CD8-positive, alpha-beta memory T cell (primary cell): ENCODE data around the gene THBS2. TPM values are rescaled to one million over a fixed set of nuclear protein-coding genes. Genes with fewer than 3 reads are reported as not detected.
A peak's percentile ranks its signal among the peaks of the same experiment; 100 is the strongest.
"Not testable (repeated sequence)": the region's sequence is repeated elsewhere in the genome, so short reads cannot be mapped to it uniquely, and the experiment has no call there.

Experiments used
- CTCF ChIA-PET: fragments of 350-600 bp; sonication (Branson Sonifier 250); formaldehyde crosslinking; loops from one replicate; lab custom pipeline; 2021; ENCODE audit warnings: antibody characterized with exemption; lab: Charles Lee
- POLR2A ChIA-PET: fragments of 350-600 bp; sonication (Branson Sonifier 250); formaldehyde crosslinking; loops from one replicate; lab custom pipeline; 2021; ENCODE audit warnings: antibody characterized with exemption; lab: Charles Lee
- DNase-seq, 5 donors: peaks; one replicate each; pipeline versions ENCODE4 v3.0.0 to v3.0.0-alpha.2; 2020 to 2022; ENCODE audit warnings: mixed read lengths in 1 of 5
- H3K27ac ChIP-seq: one replicate; pipeline ENCODE4 v1.7.0; 2013; ENCODE audit warnings: low read depth, mild to moderate bottlenecking, low read length, moderate library complexity
- H3K27me3 ChIP-seq: 2 replicates; pipeline ENCODE4 v1.7.0; 2013; ENCODE audit warnings: low read length, mild to moderate bottlenecking; ENCODE audit not compliant: insufficient read depth, poor library complexity, severe bottlenecking
- H3K36me3 ChIP-seq: 2 replicates; pipeline ENCODE4 v1.7.0; 2013; ENCODE audit warnings: mild to moderate bottlenecking, low read length, moderate library complexity; ENCODE audit not compliant: insufficient read depth
- H3K4me1 ChIP-seq: 2 replicates; pipeline ENCODE4 v1.7.0; 2013; ENCODE audit warnings: mild to moderate bottlenecking, low read length, moderate library complexity; ENCODE audit not compliant: insufficient read depth
- H3K4me3 ChIP-seq: 2 replicates; pipeline ENCODE4 v1.7.0; 2013; ENCODE audit warnings: mild to moderate bottlenecking, low read length
- H3K9me3 ChIP-seq: 2 replicates; pipeline ENCODE4 v1.7.0; 2013; ENCODE audit warnings: mild to moderate bottlenecking, low read length
- H3K27ac Mint-ChIP-seq, 8 donors: one replicate each; pipeline ENCODE4 v1.8.0; 2020 to 2021; ENCODE audit warnings: mixed read lengths in 8 of 8, mild to moderate bottlenecking in 6 of 8, inconsistent platforms in 3 of 8, moderate library complexity in 3 of 8
- H3K27me3 Mint-ChIP-seq, 2 donors: one replicate each; pipeline ENCODE4 v1.8.0; 2020 to 2021; ENCODE audit warnings: mixed read lengths in 2 of 2, mild to moderate bottlenecking in 1 of 2, moderate library complexity in 1 of 2
- H3K36me3 Mint-ChIP-seq, 3 donors: one replicate each; pipeline ENCODE4 v1.8.0; 2020 to 2021; ENCODE audit warnings: mixed read lengths in 3 of 3, inconsistent platforms in 1 of 3, mild to moderate bottlenecking in 1 of 3
- H3K4me1 Mint-ChIP-seq, 3 donors: one replicate each; pipeline ENCODE4 v1.8.0; 2020 to 2021; ENCODE audit warnings: mixed read lengths in 3 of 3, inconsistent platforms in 1 of 3, mild to moderate bottlenecking in 1 of 3
- H3K4me3 Mint-ChIP-seq, 7 donors: one replicate each; pipeline ENCODE4 v1.8.0; 2020 to 2021; ENCODE audit warnings: mixed read lengths in 7 of 7, mild to moderate bottlenecking in 6 of 7, moderate library complexity in 4 of 7, inconsistent platforms in 2 of 7
- H3K9me3 Mint-ChIP-seq, 5 donors: one replicate each; pipeline ENCODE4 v1.8.0; 2020 to 2022; ENCODE audit warnings: mixed read lengths in 5 of 5, mild to moderate bottlenecking in 3 of 5, moderate library complexity in 2 of 5, inconsistent platforms in 1 of 5
- polyA plus RNA-seq: library from polyadenylated mRNA; unstranded; fragments of 300-500 nt; fragmentation: Illumina TruSeq; gene quantifications from one replicate; pipeline ENCODE4 v1.2.3, GENCODE V29; 2021
- total RNA-seq, 2 experiments: library from RNA; stranded (reverse); gene quantifications; one replicate each; pipeline ENCODE4 v1.2.3, GENCODE V29; 2021

THBS2 gene
- total and polyA plus RNA-seq, 3 experiments from 2014 or later = 0.03 TPM; not detected in 2

DNA sequence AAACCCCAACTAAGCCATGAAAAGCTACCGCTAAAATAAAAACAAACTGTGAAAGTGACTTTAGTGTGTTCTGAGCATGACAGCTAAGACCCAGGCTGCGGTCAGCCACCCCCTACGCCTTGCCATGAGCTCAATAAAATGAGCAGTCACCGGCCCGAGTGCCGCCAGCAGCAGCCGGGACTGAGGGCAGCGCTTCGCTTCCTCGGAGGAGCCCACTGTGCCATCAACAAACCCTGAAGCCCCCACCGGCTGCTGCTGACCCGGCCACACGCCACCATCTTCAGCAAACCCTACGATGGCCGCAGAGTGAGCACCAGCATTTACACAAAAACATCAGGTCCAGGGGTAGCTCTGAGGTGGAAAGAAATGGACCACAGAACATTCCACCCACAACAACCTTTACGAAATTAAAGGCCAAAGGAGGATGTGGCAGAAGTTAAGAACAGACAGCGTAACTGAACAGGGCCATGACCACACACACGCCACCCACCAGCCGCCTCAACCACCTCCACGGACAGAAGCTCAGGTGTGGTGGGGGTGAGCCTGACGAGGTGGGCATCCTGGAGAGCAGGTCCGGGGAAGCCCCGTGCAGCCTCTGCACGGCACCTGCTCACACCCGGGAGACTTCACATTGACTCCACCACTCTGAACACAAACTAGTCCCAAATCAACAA, 67.0 kb downstream of the THBS2 start:
- POLR2A ChIA-PET = no interaction called here
- H3K9me3 ChIP-seq = no peaks in the 10 kb centered on the region
- peaks cover 0 to 6% (median 2%) of the 10 kb centered on the region in 3 donors for H3K4me1 Mint-ChIP-seq
- H3K27me3 ChIP-seq = no peaks in the 10 kb centered on the region
- peaks cover 0 to 15% of the 10 kb centered on the region in 2 donors for H3K27me3 Mint-ChIP-seq
- peak in 1 of 5 donors; percentile 21 for DNase-seq
- no peaks in the 10 kb centered on the region for H3K36me3 ChIP-seq
- no peaks in the 10 kb centered on the region for H3K36me3 Mint-ChIP-seq
- no peak overlapping the region for H3K27ac Mint-ChIP-seq
- no peak overlapping the region for H3K4me3 ChIP-seq
- CTCF ChIA-PET = no interaction called here
- H3K9me3 Mint-ChIP-seq = no peaks in the 10 kb centered on the region
- H3K27ac ChIP-seq = no peak overlapping the region
- H3K4me3 Mint-ChIP-seq = no peak overlapping the region
- H3K4me1 ChIP-seq = no peaks in the 10 kb centered on the region

DNA sequence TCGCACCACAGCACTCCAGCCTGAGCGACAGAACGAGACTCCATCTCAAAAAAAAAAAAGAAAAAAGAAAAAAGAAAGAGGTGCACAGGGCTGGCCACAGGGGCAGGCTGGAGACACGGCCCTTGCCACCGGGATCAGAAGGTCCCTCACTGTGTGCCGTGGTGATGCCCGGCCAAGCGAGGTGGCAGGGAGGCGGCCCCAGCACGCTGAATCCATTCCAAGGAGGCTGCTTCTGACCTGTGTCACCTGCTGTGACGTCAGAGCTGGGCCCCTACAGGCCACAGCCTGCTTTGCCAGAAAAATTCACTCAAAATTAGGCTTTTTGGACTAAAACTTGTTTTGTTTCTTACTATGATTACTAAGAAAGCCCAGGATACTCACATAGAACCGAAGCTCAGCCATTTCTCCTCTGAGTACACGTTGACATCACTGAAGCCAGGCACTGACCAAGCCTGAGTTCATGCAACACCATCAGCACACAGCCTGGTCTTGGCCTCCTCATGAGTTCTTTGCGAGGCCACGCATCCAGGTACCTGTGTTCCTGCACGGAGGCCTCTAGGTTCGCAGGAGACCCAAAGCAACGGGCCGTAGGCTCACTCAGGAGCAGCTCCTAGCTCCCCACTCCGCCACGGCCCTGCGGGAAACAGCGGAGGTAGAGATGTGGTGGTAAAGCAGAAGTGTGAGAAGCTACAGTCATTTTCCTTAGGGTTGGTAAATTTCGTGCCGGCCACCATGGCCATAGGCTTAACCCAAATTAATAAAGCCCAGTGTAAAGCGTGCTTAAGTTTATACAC, 67.8 kb downstream of the THBS2 start:
- no peak for DNase-seq
- peaks cover 0 to 6% (median 2%) of the 10 kb centered on the region in 3 donors for H3K4me1 Mint-ChIP-seq
- POLR2A ChIA-PET = no interaction called here
- no peak overlapping the region for H3K4me3 Mint-ChIP-seq
- H3K36me3 ChIP-seq = no peaks in the 10 kb centered on the region
- no peaks in the 10 kb centered on the region for H3K9me3 Mint-ChIP-seq
- CTCF ChIA-PET = interaction anchor here (0.5 kb wide), 1 partner anchor 67 kb away, joined by 3 read pairs; no protein-coding TSS in a partner anchor
- no peaks in the 10 kb centered on the region for H3K27me3 ChIP-seq
- no peak overlapping the region for H3K4me3 ChIP-seq
- no peaks in the 10 kb centered on the region for H3K4me1 ChIP-seq
- H3K9me3 ChIP-seq = no peaks in the 10 kb centered on the region
- H3K36me3 Mint-ChIP-seq = no peaks in the 10 kb centered on the region
- H3K27me3 Mint-ChIP-seq = peaks cover 0 to 12% of the 10 kb centered on the region in 2 donors
- no peak overlapping the region for H3K27ac ChIP-seq
- H3K27ac Mint-ChIP-seq = no peak overlapping the region

DNA sequence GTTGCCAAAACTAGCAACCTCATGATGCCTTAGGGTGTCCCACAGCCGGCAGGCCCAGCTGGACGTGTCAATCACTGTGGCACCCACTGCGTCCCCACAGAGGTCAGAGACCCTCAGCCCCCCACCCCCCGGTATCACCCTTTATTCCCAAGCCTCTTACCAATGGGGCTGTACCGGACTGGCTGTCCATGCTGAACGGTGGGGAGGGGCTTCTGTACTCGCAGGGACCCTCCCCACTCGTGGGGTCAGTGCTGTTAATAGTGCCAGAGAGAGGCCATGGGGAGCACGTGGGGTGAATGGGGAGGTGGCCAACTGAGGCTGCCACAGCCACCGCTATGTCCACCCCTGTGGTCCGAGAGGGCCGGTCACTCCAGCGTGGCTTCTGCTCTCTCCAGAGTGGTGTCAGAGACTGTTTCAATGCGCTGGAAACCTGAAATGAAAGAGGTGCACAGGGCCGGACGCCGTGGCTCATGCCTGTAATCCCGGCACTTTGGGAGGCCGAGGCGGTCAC, 68.6 kb downstream of the THBS2 start:
- Mint-ChIP-seq H3K4me1 (peaks cover 0 to 6% (median 2%) of the 10 kb centered on the region in 3 donors), H3K9me3 (no peaks in the 10 kb centered on the region), H3K4me3 (no peak overlapping the region), H3K27me3 (peaks cover 0 to 9% of the 10 kb centered on the region in 2 donors), H3K27ac (no peak overlapping the region), H3K36me3 (no peaks in the 10 kb centered on the region)
- Histone ChIP-seq H3K27ac (no peak overlapping the region), H3K9me3 (no peaks in the 10 kb centered on the region), H3K4me1 (no peaks in the 10 kb centered on the region), H3K36me3 (no peaks in the 10 kb centered on the region), H3K27me3 (no peaks in the 10 kb centered on the region), H3K4me3 (no peak overlapping the region)
- CTCF ChIA-PET = no interaction called here
- POLR2A ChIA-PET = no interaction called here
- DNase-seq = no peak

DNA sequence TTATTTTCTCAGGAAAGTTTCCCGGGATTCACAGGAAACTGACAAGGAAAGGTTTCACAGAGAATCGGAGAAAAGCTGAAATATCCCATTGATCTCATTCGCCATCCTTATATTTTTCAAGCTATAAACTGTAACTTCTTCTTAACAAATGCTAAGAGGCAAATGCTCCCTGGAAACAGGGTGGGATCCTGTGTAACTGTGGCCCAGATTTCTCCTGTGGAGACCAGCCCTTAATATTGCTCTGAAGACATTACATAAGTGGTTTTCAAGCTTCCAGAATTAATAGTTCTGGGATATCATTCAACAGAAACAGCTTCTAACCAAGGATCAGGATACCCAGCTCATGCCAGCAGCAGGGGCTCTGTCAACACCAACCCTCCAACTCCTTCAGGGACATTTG, 69.2 kb downstream of the THBS2 start:
- no peak overlapping the region for H3K4me3 ChIP-seq
- no peaks in the 10 kb centered on the region for H3K9me3 ChIP-seq
- CTCF ChIA-PET = no interaction called here
- Mint-ChIP-seq H3K4me3 (no peak overlapping the region), H3K4me1 (peaks cover 0 to 6% (median 2%) of the 10 kb centered on the region in 3 donors), H3K27ac (no peak overlapping the region), H3K27me3 (peaks cover 2 to 7% of the 10 kb centered on the region in 2 donors), H3K36me3 (no peaks in the 10 kb centered on the region), H3K9me3 (no peaks in the 10 kb centered on the region)
- POLR2A ChIA-PET = no interaction called here
- no peaks in the 10 kb centered on the region for H3K27me3 ChIP-seq
- H3K36me3 ChIP-seq = no peaks in the 10 kb centered on the region
- no peaks in the 10 kb centered on the region for H3K4me1 ChIP-seq
- no peak for DNase-seq
- no peak overlapping the region for H3K27ac ChIP-seq

DNA sequence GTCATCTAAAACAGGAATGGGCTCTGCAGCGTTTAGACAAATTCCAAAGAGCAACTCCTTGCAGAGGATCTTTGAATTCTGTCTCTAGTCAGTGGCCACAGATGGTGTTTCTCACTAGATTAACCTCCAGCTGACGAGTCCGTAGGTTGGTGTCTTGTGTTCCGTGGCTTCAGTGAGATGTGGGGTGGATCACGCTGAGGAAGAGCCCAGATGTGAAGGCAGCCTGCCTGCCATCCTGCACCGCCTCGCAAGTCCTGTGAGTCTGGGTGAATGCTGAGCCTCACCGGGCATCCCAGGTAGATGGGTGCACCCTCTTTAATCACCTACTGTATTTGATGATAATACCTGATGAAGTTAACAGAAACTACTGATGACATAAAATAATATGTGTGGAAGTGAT, 70.4 kb downstream of the THBS2 start:
- Mint-ChIP-seq H3K9me3 (no peaks in the 10 kb centered on the region), H3K36me3 (no peaks in the 10 kb centered on the region), H3K4me1 (peaks cover 0 to 3% (median 1%) of the 10 kb centered on the region in 3 donors), H3K27me3 (peaks cover 7 to 13% of the 10 kb centered on the region in 2 donors), H3K27ac (peak overlapping the region in 1 of 8 donors; percentile 38), H3K4me3 (no peak overlapping the region)
- no peak overlapping the region for H3K4me3 ChIP-seq
- no peaks in the 10 kb centered on the region for H3K36me3 ChIP-seq
- H3K27me3 ChIP-seq = no peaks in the 10 kb centered on the region
- no peak overlapping the region for H3K27ac ChIP-seq
- H3K9me3 ChIP-seq = no peaks in the 10 kb centered on the region
- no peak for DNase-seq
- ChIA-PET CTCF (interaction anchor here (1.3 kb wide), 1 partner anchor 11 kb away, joined by 4 read pairs; no protein-coding TSS in a partner anchor), POLR2A (no interaction called here)
- no peaks in the 10 kb centered on the region for H3K4me1 ChIP-seq

DNA sequence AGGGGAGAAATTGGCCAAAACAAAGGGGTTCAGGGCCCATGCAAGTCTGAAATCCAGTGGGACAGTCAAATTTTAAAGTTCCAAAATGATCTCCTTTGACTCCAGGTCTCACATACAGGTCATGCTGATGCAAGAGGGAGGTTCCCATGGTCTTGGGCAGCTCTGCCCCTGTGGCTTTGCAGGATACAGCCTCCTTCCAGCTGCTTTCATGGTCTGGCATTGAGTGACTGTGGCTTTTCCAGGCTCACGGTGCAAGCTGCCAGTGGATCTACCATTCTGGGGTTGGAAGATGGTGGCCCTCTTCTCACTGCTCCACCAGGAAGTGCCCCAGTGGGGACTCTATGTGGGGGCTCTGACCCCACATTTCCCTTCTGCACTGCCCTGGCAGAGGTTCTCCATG, 73.8 kb downstream of the THBS2 start:
- H3K4me3 ChIP-seq, H3K27ac ChIP-seq, H3K36me3 ChIP-seq, H3K4me3 Mint-ChIP-seq, H3K9me3 ChIP-seq, H3K9me3 Mint-ChIP-seq, H3K27me3 ChIP-seq, H3K27ac Mint-ChIP-seq, H3K4me1 ChIP-seq, DNase-seq, H3K4me1 Mint-ChIP-seq, H3K36me3 Mint-ChIP-seq, POLR2A ChIA-PET, CTCF ChIA-PET: not testable (repeated sequence)
- peaks cover 7 to 19% of the 10 kb centered on the region in 2 donors for H3K27me3 Mint-ChIP-seq

DNA sequence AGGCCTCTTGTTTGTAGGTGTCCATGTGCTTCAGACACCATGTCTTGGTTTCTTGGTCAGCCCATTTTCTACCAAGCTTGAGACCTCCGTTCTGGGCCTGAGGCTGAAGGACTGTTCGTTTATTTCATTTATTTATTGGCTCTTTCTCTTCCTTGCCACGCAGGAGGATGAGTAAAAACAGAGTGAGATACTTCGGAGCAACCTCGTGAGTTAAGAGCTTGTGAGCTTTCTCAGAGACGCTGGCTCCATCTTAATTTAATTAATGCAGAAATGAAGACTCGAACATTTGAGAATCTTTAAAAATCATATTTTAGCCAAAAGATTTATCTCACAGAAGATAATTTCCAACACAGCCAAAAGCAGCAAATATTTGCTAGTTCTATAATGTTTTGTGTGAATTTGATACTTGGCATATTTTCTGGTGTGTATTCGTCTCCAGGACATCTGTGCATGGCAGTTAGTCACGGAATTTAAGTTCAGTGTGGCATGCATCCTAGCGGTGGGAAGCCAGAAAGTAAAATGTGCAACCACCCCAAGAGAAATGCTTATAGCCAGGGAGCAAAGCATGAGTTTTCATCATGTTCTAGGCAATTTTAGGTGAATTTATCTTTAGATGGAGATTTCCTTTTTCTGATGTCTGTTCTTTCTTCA, 76.0 kb downstream of the THBS2 start:
- Histone ChIP-seq H3K4me3 (no peak overlapping the region), H3K36me3 (no peaks in the 10 kb centered on the region), H3K27me3 (no peaks in the 10 kb centered on the region), H3K27ac (no peak overlapping the region), H3K9me3 (no peaks in the 10 kb centered on the region), H3K4me1 (no peaks in the 10 kb centered on the region)
- Mint-ChIP-seq H3K4me3 (no peak overlapping the region), H3K4me1 (no peaks in the 10 kb centered on the region), H3K27ac (no peak overlapping the region), H3K9me3 (no peaks in the 10 kb centered on the region), H3K27me3 (peaks cover 6 to 19% of the 10 kb centered on the region in 2 donors), H3K36me3 (no peaks in the 10 kb centered on the region)
- ChIA-PET POLR2A (no interaction called here), CTCF (no interaction called here)
- no peak for DNase-seq
